Testis (tissue), 3 donors: Measurements from ENCODE around the gene XXYLT1. TPM values are rescaled to one million over a fixed set of nuclear protein-coding genes. Genes with fewer than 3 reads are reported as not detected.

ENCODE experiments used
- DNase-seq: peaks from one replicate; pipeline ENCODE4 v3.0.0-alpha.2; 2019
- H3K27ac ChIP-seq, 2 donors: fragments of 200-600 bp; sonication (generic); one replicate each; pipeline ENCODE4 v1.5.1; 2019
- H3K27me3 ChIP-seq: fragments of 200-600 bp; sonication (generic); one replicate; pipeline ENCODE4 v1.5.1; 2019
- H3K36me3 ChIP-seq: fragments of 200-600 bp; sonication (generic); one replicate; pipeline ENCODE4 v1.5.1; 2017; ENCODE audit warnings: low read depth; ENCODE audit errors: missing control alignments
- H3K4me1 ChIP-seq: fragments of 200-600 bp; sonication (generic); one replicate; pipeline ENCODE4 v1.5.1; 2019
- H3K4me3 ChIP-seq, 2 donors: fragments of 200-600 bp; sonication (generic); one replicate each; pipeline ENCODE4 v1.5.1; 2017 to 2019
- H3K9me3 ChIP-seq: fragments of 200-600 bp; sonication (generic); one replicate; pipeline ENCODE4 v1.5.1; 2017
- POLR2A ChIP-seq: fragments of 450-650 bp; IDR thresholded peaks from one replicate; pipeline ENCODE4 v1.6.1; 2017; ENCODE audit warnings: antibody characterized with exemption, mild to moderate bottlenecking, moderate library complexity
- WGBS, 2 donors: methylation state at CpG; one replicate each; pipeline ENCODE4 v1.1.5; 2018; 5-methylcytosine and 5-hydroxymethylcytosine counted together
- intact Hi-C: fragments of 100-400 bp; cut with DNase I; formaldehyde crosslinking; loops from one replicate; pipeline ENCODE4 v1.15.1; 2023; ENCODE audit warnings: low total_unique reads
- polyA plus RNA-seq: library from polyadenylated mRNA; stranded (reverse); fragments of 350-450 nt; fragmentation: Illumina TruSeq; extraction: RNeasy Lipid Tissue Mini Kit (QIAGEN cat#74804); gene quantifications from one replicate; pipeline ENCODE4 v1.2.3, GENCODE V29; 2014; ENCODE audit warnings: low read depth, low replicate concordance; ENCODE audit not compliant: insufficient read depth
- total RNA-seq, 2 donors: library from RNA; depleted of rRNA; stranded (reverse); fragments of >200 nt; gene quantifications; one replicate each; pipeline ENCODE4 v1.2.3, GENCODE V29; 2016
- TF ChIP-seq, protein P1 (sequence below), 3 experiments: fragments of 450-650 bp in 2 of 3; fragments of 200-600 bp in 1 of 3; sonication (generic) in 1 of 3; IDR thresholded peaks; one replicate each; pipeline ENCODE4 v1.5.1; 2016 to 2019; ENCODE audit warnings: antibody characterized with exemption in 3 of 3, mild to moderate bottlenecking in 2 of 3, moderate library complexity in 1 of 3

The XXYLT1 gene
- total and polyA plus RNA-seq, 3 donors from 2014 or later = 7.2 to 12.5 (median 11.1) TPM

DNA sequence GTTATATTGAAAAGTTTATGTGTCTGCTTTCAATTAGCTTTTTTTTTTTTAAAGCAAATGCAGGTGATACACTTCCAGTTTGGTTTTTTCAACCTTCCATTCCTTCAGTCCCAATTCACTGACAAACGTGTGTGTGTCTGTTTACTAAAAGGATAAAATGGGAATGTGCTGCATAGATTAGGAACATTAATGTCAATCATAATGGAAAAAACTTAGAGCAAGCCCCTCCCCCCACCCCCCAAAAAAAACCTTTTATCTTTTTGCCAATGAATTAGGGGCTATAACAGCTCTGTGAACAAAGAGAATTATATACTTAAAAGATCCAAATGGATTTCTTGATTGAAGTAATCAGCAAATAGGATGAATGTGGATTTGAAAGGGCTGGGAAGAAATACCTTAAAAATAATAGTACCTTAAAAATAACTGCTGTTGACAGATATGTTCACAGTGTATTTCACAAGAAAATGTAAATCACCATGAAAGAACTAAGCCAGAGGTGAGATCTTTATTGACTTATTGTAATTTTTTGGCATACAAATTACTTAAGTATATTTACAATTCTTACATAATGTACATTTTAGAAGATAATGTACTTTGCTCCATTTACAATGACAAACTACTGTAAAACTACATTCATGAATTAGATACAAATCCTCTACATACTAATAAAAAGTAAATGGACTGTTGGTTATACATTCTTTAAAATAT, 3.5 kb upstream of the XXYLT1 start:
- TF ChIP-seq, protein P1, sequence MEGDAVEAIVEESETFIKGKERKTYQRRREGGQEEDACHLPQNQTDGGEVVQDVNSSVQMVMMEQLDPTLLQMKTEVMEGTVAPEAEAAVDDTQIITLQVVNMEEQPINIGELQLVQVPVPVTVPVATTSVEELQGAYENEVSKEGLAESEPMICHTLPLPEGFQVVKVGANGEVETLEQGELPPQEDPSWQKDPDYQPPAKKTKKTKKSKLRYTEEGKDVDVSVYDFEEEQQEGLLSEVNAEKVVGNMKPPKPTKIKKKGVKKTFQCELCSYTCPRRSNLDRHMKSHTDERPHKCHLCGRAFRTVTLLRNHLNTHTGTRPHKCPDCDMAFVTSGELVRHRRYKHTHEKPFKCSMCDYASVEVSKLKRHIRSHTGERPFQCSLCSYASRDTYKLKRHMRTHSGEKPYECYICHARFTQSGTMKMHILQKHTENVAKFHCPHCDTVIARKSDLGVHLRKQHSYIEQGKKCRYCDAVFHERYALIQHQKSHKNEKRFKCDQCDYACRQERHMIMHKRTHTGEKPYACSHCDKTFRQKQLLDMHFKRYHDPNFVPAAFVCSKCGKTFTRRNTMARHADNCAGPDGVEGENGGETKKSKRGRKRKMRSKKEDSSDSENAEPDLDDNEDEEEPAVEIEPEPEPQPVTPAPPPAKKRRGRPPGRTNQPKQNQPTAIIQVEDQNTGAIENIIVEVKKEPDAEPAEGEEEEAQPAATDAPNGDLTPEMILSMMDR (IDR thresholded peaks at IDR 0.05) = no peak
- TF ChIP-seq POLR2A = no peak
- no peak overlapping the region for H3K27ac ChIP-seq
- intact Hi-C loops = loop anchor here (5.0 kb wide), 1 partner anchor 248 kb away; no protein-coding TSS in a partner anchor
- no peaks in the 10 kb centered on the region for H3K27me3 ChIP-seq
- H3K36me3 ChIP-seq = no peaks in the 10 kb centered on the region
- H3K9me3 ChIP-seq = no peaks in the 10 kb centered on the region
- peaks cover 17% of the 10 kb centered on the region for H3K4me1 ChIP-seq
- 18 to 34% methylated on average over 1 of the region's 1 CpG for WGBS, 2 donors
- no peak overlapping the region for H3K4me3 ChIP-seq
- no peak for DNase-seq

DNA sequence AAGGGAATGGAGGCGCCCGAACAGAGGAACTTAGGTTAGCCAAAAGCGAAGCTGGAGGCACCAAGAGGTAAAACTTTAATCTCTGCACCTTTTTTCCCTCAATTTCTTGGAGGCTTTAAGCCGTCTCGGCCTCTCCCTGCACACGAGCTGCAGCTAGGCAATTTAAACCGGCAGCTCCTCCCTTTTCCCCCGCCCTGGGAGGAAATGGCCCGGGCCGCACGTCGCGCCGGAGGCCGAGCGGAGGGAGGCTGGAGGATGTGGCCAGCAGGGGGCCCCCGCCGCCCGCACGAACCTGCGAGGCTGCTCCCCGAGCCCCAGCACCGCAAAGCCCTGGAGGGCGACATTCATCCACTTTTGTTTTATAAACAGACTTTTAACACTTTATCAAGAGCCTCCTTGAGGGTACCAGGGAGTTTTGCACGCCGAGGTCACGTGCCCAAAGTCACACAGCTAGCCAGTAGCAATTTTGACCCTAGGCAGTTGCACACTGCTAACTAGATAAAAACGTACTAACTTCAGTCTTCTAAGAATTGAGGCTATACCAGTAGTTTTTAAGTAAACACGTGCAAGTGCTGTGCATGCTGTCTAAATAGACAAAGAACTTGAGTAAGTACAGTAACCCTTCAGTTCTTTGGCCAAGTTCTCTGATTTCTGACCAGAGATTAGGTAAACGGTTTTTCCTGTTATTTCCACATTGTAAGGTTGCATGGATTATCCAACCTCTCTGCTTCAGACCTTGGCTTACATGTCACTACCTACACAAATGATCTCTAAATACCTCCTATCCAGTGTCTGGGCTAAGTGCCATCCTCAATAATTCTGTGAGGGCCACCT, 668 bp upstream of the XXYLT1 start:
- peaks cover 20% of the 10 kb centered on the region for H3K4me1 ChIP-seq
- intact Hi-C loops = loop anchor here (5.0 kb wide), 1 partner anchor 251 kb away; no protein-coding TSS in a partner anchor
- no peaks in the 10 kb centered on the region for H3K9me3 ChIP-seq
- H3K4me3 ChIP-seq = peak overlapping the region; percentile 81 to 82
- DNase-seq = peak; percentile 89
- H3K36me3 ChIP-seq = no peaks in the 10 kb centered on the region
- WGBS, 2 donors = 0 to 1% methylated on average over 29 of the region's 30 CpGs
- TF ChIP-seq, protein P1 (IDR thresholded peaks at IDR 0.05) = peak; percentile 93 to 98 (median 95)
- no peak for TF ChIP-seq POLR2A
- H3K27me3 ChIP-seq = no peaks in the 10 kb centered on the region
- peak overlapping the region; percentile 63 to 87 for H3K27ac ChIP-seq

DNA sequence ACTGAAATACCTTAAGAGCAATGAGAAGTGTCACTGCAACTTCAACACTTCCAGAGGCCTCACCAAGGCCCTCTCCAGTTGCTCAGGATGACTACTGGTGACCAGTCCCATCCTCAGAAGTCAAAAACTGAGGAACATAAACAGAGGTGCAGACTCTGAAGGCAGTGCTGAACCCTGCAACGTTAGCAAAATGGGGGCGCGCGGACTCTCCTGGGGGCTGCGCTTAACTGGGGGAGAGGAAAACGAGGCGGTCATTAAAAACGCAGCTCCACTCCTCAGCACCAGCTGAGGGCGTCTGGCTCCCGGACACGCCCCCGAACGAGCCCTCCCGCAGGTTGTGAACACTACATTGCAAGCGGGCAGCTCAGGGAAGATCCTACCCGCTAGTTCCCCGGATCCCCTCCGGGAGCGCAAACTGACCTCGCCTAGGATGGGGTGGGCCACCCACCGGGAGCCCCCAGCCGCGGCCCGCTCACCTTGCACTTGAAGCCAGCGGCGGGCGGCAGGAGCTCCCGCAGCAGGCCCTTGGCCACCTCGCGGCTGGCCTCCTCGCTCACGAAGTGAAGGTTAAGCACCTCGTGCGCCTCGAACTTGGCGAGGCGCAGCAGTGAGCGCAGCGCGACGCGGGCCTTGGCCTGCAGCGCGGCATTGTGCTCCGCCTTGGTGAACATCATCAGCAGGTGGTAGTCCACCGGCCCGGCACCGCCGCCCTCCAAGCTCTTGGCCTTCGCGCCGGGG, 711 bp downstream of the XXYLT1 start:
- peaks cover 20% of the 10 kb centered on the region for H3K4me1 ChIP-seq
- H3K27ac ChIP-seq = peak overlapping the region; percentile 63 to 87
- no peaks in the 10 kb centered on the region for H3K36me3 ChIP-seq
- no peaks in the 10 kb centered on the region for H3K27me3 ChIP-seq
- peak overlapping the region; percentile 81 to 82 for H3K4me3 ChIP-seq
- no peak for TF ChIP-seq POLR2A
- TF ChIP-seq, protein P1 (IDR thresholded peaks at IDR 0.05) = no peak
- H3K9me3 ChIP-seq = no peaks in the 10 kb centered on the region
- WGBS, 2 donors = 0% methylated on average over 7 to 30 of the region's 52 CpGs
- DNase-seq = peak; percentile 60
- intact Hi-C loops = loop anchor here (5.0 kb wide), 1 partner anchor 252 kb away; no protein-coding TSS in a partner anchor

DNA sequence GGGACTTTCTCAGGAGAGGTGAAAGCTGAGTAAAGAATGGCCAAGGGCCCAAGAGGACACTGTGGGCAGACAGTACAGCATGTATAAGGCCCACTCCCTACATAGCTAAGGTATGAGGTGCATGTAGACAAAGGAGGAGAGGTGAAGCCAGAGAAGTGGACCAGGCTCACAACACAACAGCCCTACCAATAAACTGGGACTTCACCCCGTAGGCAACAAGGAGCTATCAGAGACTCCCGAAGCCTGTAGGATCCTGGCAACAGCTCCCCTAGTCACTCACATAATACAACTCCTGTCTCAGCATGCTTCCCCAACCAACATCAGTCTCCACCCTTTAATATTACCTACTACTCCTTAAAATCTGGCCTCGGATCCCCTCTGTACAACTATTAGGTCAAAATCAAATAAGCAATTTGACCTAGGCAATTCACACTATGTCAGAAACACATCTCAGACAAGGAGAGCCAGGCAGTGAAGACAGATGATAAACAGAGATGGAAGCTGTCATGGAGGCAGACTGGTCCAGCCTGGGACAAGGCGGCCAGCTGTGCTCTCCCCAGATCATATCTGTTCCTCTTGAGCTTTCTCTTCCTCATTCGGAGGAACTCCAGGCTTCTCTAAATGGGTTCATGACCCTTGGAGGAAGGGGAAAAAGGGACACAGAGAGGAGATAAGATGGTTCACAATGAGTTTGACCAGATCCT, 1.4 kb downstream of the XXYLT1 start:
- WGBS, 2 donors = 42 to 61% methylated on average over 5 of the region's 5 CpGs
- DNase-seq = no peak
- Histone ChIP-seq H3K4me3 (peak overlapping the region in 1 of 2 donors; percentile 81), H3K36me3 (no peaks in the 10 kb centered on the region), H3K4me1 (peaks cover 20% of the 10 kb centered on the region), H3K27ac (no peak overlapping the region), H3K9me3 (no peaks in the 10 kb centered on the region), H3K27me3 (no peaks in the 10 kb centered on the region)
- TF ChIP-seq, protein P1 (IDR thresholded peaks at IDR 0.05) = no peak
- no peak for TF ChIP-seq POLR2A
- intact Hi-C loops = loop anchor here (5.0 kb wide), 1 partner anchor 253 kb away; no protein-coding TSS in a partner anchor
